ENCODE results near the gene BRINP3.
"Not testable (repeated sequence)": the region's sequence is repeated elsewhere in the genome, so short reads cannot be mapped to it uniquely, and the experiment has no call there.

BRINP3 gene

GRCh38 chr1:190477762-190478148 is at the start of gene BRINP3:
Gene BRINP3 (minus strand): TSS chr1:190477864.
- DNase-seq = no peak

- DNase-seq = no peak
Observed at GRCh38 chr1:190511554-190511953, 33.9 kb upstream of the BRINP3 start.

GRCh38 chr1:190507357-190507756 is 29.7 kb upstream of the BRINP3 start:
- no peak for DNase-seq

- DNase-seq = not testable (repeated sequence)
Observed at GRCh38 chr1:190504539-190504938, 26.9 kb upstream of the BRINP3 start.

GRCh38 chr1:190497565-190497964 is 19.9 kb upstream of the BRINP3 start:
- DNase-seq = no peak

GRCh38 chr1:190494451-190494850 is 16.8 kb upstream of the BRINP3 start:
- DNase-seq = no peak

GRCh38 chr1:190491404-190491803 is 13.7 kb upstream of the BRINP3 start:
- DNase-seq = no peak

- DNase-seq = no peak
Observed at GRCh38 chr1:190484045-190484444, 6.4 kb upstream of the BRINP3 start.

GRCh38 chr1:190480231-190480630 is 2.6 kb upstream of the BRINP3 start:
- DNase-seq = no peak

GRCh38 chr1:190479516-190479915 is 1.9 kb upstream of the BRINP3 start:
- no peak for DNase-seq

GRCh38 chr1:190479050-190479397 is 1.4 kb upstream of the BRINP3 start:
- no peak for DNase-seq

GRCh38 chr1:190478149-190479049 is 735 bp upstream of the BRINP3 start:
- no peak for DNase-seq

GRCh38 chr1:190476806-190477205 is 858 bp downstream of the BRINP3 start:
- DNase-seq = no peak

- no peak for DNase-seq
Observed at GRCh38 chr1:190476321-190476720, 1.3 kb downstream of the BRINP3 start.

GRCh38 chr1:190475421-190476141 is 2.1 kb downstream of the BRINP3 start:
- DNase-seq = no peak

GRCh38 chr1:190474650-190475211 is 2.9 kb downstream of the BRINP3 start:
- DNase-seq = no peak

GRCh38 chr1:190474010-190474409 is 3.7 kb downstream of the BRINP3 start:
- no peak for DNase-seq

- no peak for DNase-seq
Observed at GRCh38 chr1:190472494-190472893, 5.2 kb downstream of the BRINP3 start.

- DNase-seq = no peak
Observed at GRCh38 chr1:190472042-190472441, 5.6 kb downstream of the BRINP3 start.

- DNase-seq = no peak
Observed at GRCh38 chr1:190464690-190465089, 13.0 kb downstream of the BRINP3 start.

- DNase-seq = no peak
Observed at GRCh38 chr1:190456129-190456528, 21.5 kb downstream of the BRINP3 start.

GRCh38 chr1:190455631-190456030 is 22.0 kb downstream of the BRINP3 start:
- DNase-seq = no peak

- no peak for DNase-seq
Observed at GRCh38 chr1:190453550-190453949, 24.1 kb downstream of the BRINP3 start.

GRCh38 chr1:190452272-190452848 is 25.3 kb downstream of the BRINP3 start:
- no peak for DNase-seq
